Placental pericyte (primary cell): ENCODE results near the gene R3HDM4. TPM values are rescaled to one million over a fixed set of nuclear protein-coding genes. Genes with fewer than 3 reads are reported as not detected.
A peak's percentile ranks its signal among the peaks of the same experiment; 100 is the strongest.

ENCODE experiments used
- small RNA-seq: library from RNA; depleted of rRNA; stranded (forward); fragments of <200 nt; gene quantifications from one replicate; pipeline ENCODE3, GENCODE V24; 2012; ENCODE audit warnings: low replicate concordance
- total RNA-seq: library from RNA; depleted of rRNA; stranded (reverse); fragments of >200 nt; gene quantifications from 2 replicates; pipeline ENCODE4 v1.2.3, GENCODE V29; 2012

R3HDM4 gene
- total RNA-seq: 32.2 and 41.9 TPM in 2 replicates

GRCh38 chr19:913080-913748 is at the start of gene R3HDM4:
Gene R3HDM4 (minus strand): TSS chr19:913219. CDS start chr19:913157, 62 bp downstream.

GRCh38 chr19:925526-926322 is 12.7 kb upstream of the R3HDM4 start, which contains the start of gene ARID3A:
Gene ARID3A (plus strand): TSS chr19:926035. CDS start chr19:929529, 3,494 bp downstream.

GRCh38 chr19:917323-918151 is 4.5 kb upstream of the R3HDM4 start, which contains the start of gene KISS1R:
Gene KISS1R (plus strand): TSS chr19:917333. CDS start chr19:917503, 170 bp downstream.

GRCh38 chr19:892894-893689 is 19.9 kb downstream of the R3HDM4 start, which contains the start of the genes MED16 and RNU6-9:
Gene MED16 (minus strand): TSS chr19:893187. CDS start chr19:891131, 2,056 bp downstream.
Gene RNU6-9 (plus strand): TSS chr19:893484.

GRCh38 chr19:858868-859843 is 53.9 kb downstream of the R3HDM4 start, which contains the start of gene CFD:
Gene CFD (plus strand): TSS chr19:859664. CDS start chr19:859690, 26 bp downstream.

GRCh38 chr19:852136-853013 is 60.6 kb downstream of the R3HDM4 start, which contains the start of gene ELANE:
Gene ELANE (plus strand): TSS chr19:852303. CDS start chr19:852329, 26 bp downstream.

Small RNA genes within 50 kb of the gene (small RNA-seq; reads per million reads assigned to genes)
- gene RNU6-9: 3.1 reads per million, percentile 79 among the genes with 10 or more reads in this experiment

Other genes starting within 250 kb of the R3HDM4 start
- 98.0 and 117 TPM in 2 replicates for gene FSTL3, start 236.8 kb downstream of the R3HDM4 start, total RNA-seq
- not detected in 2 replicates for gene PRSS57, start 217.8 kb downstream of the R3HDM4 start, total RNA-seq
- 0.72 and 8.5 TPM in 2 replicates for gene PALM, start 204.3 kb downstream of the R3HDM4 start, total RNA-seq
- gene MISP, start 162.1 kb downstream of the R3HDM4 start, total RNA-seq: 0.14 and 0.22 TPM in 2 replicates
- 117 and 262 TPM in 2 replicates for gene PTBP1, start 115.8 kb downstream of the R3HDM4 start, total RNA-seq
- gene PLPPR3, start 91.3 kb downstream of the R3HDM4 start, total RNA-seq: 0.22 TPM in 1 of 2 replicates, not detected in the other
- not detected in 2 replicates for gene AZU1, start 85.4 kb downstream of the R3HDM4 start, total RNA-seq
- gene PRTN3, start 72.2 kb downstream of the R3HDM4 start, total RNA-seq: not detected in 2 replicates
- not detected in 2 replicates for gene ELANE, start 60.9 kb downstream of the R3HDM4 start, total RNA-seq
- gene CFD, start 53.6 kb downstream of the R3HDM4 start, total RNA-seq: 2.4 and 62.4 TPM in 2 replicates
- 45.8 and 58.6 TPM in 2 replicates for gene MED16, start 20.0 kb downstream of the R3HDM4 start, total RNA-seq
- not detected in 2 replicates for gene RNU6-9, start 19.7 kb downstream of the R3HDM4 start, total RNA-seq
- 0.14 TPM in 1 of 2 replicates, not detected in the other for gene KISS1R, start 4.1 kb upstream of the R3HDM4 start, total RNA-seq
- gene ARID3A, start 12.8 kb upstream of the R3HDM4 start, total RNA-seq: 83.9 and 112 TPM in 2 replicates
- 55.7 and 58.2 TPM in 2 replicates for gene WDR18, start 71.1 kb upstream of the R3HDM4 start, total RNA-seq
- 0.14 and 0.66 TPM in 2 replicates for gene GRIN3B, start 87.2 kb upstream of the R3HDM4 start, total RNA-seq
- 119 and 132 TPM in 2 replicates for gene TMEM259, start 107.9 kb upstream of the R3HDM4 start, total RNA-seq
- not detected in 2 replicates for gene RNU6-2, start 108.3 kb upstream of the R3HDM4 start, total RNA-seq
- gene CNN2, start 113.4 kb upstream of the R3HDM4 start, total RNA-seq: 541 and 553 TPM in 2 replicates
- gene ABCA7, start 126.9 kb upstream of the R3HDM4 start, total RNA-seq: 18.0 and 19.0 TPM in 2 replicates
- gene ARHGAP45, start 153.9 kb upstream of the R3HDM4 start, total RNA-seq: 1.7 and 3.5 TPM in 2 replicates
- 111 and 123 TPM in 2 replicates for gene POLR2E, start 182.2 kb upstream of the R3HDM4 start, total RNA-seq
- 150 and 588 TPM in 2 replicates for gene GPX4, start 190.8 kb upstream of the R3HDM4 start, total RNA-seq